ENCODE results near the gene SRGAP3.

SRGAP3 gene

DNA sequence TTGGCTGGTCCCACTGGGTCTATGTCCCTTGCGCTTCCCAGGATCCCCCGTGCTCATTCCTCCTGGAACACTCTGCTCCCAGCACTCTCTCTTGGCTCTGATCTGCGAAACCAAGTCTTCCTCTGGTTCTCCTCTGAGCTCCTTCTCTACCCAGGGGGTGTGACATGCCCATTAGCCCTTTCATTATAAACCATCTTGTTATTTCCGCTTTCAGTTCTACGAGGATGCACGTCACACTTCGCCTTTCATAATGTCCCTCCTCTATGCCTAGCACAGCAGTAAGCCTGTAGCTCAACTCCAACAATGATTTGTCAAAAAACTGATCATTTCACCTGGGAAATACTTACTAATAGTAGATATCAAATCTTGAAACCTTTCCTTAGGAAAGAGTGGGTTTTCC, 234.2 kb downstream of the SRGAP3 start:
- no peak for DNase-seq (ENCODE audit: low read depth)

DNA sequence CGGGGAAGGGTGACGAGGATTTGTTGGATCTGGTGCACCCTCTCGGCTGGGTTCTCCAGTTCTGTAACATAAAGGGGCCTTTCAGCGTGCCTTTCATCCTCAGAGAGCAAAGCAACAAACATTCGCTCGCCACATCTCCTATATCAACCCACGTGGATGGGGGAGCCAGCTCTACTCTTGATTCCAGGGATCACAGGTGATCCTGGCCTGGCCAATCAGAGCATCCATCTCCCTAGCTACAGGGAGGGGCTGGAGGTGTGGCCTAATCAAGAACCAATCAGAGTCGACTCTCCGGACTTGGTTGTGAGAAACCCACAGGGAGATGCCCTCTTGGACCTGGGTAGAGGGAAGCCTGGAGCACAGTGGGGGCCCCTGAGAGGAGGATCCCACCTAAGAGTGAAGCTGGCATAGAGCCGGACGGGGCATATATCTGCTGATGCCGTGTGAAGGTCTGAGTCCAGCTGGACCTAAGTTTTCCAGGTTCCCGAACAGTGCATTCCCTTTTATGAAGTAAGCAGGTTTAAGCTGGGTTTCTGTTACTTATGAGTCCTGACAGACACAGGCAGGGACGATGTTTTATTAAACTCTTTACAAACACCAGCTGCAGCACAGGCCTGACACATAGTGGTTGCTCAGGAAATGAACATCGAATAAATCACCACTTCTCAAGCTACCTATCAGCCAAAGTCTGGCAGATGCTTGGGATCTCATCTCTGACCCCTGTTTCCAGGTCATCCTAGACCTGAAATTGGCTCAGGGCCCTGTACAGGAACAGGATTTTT, 235.5 kb downstream of the SRGAP3 start:
- no peak for DNase-seq (ENCODE audit: low read depth)

DNA sequence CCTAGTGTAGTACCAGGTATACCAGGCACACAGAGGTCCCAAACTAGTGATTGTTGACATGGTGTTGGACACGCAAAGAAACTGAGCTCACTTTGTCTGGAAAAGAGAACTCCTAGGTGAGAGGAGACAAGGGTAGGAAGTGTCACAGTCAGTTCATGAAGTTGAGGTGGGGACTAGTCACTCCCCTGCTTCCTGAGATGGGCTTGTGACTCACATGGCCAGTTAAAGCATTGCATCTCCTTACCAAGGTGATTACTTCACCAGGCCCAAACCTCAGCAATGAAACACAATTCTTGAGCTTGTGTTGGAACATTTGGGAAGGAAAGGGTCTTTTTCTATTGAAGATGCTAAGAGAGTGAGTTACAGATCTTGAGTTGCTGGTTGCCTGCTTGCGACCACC, 236.9 kb downstream of the SRGAP3 start:
- DNase-seq (ENCODE audit: low read depth), result no peak

DNA sequence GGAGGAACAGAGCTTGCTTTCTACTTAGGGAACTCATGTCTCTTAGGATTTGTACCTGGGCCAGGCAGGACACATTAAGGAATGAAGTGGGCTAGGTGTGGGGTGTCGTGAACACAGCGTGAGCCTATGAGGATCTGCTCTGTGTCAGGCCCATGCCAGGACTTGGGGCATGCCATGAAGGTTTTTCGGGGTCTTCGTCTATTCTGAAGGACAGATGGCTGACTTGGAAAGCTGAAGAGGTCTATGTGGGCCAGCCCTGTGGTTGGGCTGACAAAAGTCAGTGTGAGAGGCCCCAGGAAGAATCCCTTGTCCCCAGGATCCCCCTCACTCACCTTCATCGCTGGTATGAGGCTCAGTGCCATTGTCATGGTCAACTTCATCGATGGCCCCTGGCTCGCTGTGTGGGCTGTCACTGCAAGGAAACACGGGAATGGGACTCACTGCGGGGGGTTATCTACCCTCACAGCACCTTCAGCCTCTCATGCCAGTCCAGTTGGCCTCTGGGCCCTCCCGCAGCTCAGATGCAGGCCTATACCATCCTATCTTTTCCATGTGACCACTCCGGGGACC, 239.4 kb downstream of the SRGAP3 start:
- DNase-seq (ENCODE audit: low read depth), result no peak

DNA sequence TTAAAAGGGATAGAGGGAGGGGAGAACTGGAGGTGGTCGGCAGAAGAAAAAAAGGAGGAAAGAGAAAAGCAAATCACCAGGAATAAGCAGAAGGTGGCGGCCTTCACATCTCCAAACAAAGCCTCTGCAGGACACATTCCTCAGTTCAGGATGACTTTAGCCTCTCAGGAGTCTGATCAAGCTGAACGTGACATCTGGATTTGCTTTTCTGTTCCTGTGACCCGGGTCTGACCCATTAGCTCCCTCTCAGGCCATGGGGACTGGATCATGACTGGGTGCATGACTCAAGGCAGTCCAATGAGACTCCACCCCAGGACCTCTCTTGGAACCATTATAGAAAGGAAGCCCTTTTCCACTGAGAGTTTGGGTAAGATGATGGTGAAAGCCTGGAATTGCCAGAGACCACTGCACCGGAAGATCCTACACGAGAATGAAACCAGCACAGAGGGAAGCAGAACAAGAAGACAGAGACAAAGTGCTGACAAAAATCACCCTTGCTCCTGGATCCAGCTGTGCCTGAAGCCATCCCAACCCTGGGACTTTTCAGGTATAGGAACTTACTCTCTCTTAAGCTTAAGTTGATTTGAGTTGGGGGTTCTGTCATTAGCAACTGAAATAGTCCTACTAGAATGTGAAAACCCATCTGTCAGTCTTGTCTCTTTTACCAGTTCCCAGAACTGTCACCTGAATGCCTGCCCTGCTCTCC, 240.7 kb downstream of the SRGAP3 start:
- peak; percentile 51 for DNase-seq (ENCODE audit: low read depth)

DNA sequence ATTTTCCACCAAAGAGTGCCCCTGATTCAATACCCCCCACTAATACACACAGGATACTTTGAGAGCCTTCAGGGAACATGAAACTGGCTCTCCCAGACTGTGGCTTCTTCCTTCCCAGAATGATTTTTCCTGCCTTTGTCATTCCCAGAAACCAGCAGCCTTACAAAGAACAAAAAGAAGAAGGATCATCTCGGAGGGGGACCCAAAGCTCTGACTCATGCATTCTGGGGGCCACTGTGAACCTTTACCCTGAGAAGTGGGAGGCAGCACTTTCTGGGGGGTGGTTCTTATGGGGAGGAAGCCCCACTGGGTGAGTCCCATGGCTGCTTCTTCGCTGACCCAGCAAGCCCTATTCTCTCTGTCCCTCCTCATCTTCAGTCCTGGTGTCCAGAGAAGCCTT, 241.5 kb downstream of the SRGAP3 start:
- no peak for DNase-seq (ENCODE audit: low read depth)

DNA sequence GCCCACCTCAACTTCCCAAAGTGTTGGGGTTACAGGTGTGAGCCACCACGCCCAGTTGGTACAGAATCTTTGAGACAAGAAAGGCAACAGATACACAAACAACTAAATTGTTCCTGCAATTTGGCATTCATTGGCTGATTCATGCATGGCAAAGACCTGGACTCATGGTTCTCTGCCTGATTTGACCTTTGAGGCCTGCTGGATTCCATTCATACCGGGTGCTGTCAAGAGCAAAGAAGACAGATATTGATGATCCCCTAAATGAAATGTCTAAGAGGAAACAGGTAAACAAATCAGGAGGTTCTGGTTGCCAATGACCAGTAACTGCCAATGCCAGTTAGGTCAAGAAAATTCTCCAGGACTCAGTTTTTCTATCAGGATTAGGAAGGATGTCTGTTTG, 242.2 kb downstream of the SRGAP3 start:
- DNase-seq (ENCODE audit: low read depth), result no peak

DNA sequence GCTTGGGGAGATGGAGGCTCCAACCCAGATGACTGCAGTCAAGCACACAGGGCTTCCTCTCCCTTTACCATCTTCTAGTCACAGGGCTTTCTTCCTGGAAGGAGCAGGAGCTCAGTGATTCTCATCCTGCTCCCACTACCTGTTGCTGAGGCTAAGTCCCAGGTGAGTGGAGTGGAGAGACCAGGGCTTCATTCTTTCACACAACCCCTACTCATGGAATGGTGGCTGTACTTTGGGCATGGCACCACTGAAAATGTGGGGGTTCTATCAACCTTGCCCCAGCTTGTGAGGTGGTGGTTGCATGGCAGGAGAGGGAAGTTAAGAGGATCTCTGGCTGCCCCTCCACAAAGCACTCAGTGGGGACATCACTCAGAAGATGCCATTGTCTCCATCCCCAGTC, 249.4 kb downstream of the SRGAP3 start:
- DNase-seq (ENCODE audit: low read depth), result no peak

DNA sequence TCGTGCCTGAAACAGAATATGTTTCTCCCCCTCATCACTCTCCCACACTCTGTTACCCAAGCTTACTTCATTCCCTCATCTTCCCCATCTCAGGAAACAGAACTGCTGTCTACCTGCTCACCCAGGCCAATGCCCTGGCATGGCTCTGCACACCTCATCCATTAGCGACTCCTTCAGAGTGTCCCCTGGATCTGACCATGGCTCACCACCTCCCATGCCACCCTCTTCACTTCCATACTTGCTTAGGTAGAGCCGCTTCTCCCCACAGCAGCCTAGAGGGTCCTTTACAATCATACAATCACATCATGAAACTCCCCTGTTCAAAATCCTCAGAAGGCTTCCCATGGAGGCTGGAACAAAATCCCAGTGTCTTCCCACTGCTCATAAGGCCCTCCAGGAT, 252.3 kb downstream of the SRGAP3 start:
- no peak for DNase-seq (ENCODE audit: low read depth)

DNA sequence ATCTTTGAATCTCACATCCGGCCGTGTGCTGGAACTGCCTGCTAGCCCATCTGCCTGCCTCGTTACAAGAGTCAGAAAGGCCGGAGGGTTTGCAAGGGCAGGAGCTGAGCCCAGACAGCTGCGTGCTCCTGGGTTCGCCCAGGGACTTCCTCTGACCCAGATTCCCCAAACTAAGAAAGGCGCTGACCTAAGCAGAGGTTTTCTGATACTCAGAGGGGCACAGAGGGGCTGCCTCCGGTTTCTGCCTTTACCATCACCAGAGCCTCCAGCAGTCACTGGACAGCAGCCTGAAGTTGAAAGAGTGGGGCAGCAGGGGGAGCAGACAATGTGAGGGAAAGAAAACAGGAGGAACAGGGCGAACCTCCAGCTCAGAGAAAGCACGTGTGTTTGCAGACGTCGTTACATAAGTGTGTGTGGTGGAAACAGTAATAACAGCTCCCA, 252.7 kb downstream of the SRGAP3 start:
- DNase-seq (ENCODE audit: low read depth), result peak; percentile 22

DNA sequence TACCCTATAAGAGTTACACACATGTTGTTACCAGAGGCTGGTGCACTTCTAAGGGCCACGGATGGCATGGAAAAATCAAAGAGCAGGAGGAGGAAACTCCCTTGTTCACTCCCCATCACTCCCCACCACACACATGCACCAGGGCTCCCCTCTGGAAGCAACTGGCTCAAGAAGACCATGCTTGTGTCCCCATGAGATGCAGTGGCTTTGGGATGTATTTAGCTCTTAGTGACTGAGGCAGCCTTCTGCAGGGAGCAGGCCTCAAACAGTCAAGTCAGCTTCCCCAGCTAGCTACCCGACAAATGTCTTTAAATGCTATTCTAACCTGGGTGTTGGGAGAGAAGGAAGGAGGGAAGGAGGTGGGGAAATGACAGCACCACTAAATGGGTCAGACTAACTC, 253.2 kb downstream of the SRGAP3 start:
- DNase-seq (ENCODE audit: low read depth), result no peak

DNA sequence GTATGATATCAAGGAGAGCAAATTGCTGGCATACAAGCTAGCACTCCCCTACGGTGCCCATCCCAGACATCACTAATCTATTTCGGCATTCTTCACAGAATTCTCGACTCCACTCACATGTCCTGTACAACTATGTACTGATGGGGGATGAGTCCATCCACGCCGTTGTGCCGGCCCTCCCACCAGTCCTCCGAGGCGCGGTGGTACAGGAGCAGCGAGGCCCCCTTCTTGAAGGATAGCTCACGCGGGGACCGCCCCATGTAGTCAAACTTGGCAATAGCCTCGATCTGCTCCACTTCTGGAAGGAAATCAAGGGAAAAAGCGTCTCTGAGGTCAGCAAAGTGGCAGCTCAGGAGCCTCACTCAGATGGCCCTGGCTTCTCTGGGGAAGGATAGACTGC, 255.2 kb downstream of the SRGAP3 start:
- DNase-seq (ENCODE audit: low read depth), result no peak

DNA sequence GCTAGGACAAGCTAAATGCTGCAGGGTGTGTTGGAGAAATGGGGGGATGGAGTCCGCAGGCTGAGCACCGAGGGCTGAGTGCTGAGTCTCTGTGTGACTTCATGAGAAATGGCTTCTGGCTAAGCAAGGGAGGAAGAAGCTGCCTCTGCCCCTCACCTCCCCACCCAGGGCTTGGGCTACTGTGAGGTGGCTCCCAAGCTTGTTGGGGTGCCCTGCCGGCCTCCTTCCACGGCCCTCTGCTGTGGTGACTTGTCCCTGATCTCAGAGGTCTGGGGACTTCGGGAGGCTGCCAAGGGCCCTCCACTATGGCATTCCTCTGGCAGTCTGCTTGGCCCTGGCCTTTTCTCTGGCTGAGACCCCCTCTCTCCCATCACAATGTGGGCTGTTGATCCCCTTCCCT, 256.1 kb downstream of the SRGAP3 start:
- no peak for DNase-seq (ENCODE audit: low read depth)

DNA sequence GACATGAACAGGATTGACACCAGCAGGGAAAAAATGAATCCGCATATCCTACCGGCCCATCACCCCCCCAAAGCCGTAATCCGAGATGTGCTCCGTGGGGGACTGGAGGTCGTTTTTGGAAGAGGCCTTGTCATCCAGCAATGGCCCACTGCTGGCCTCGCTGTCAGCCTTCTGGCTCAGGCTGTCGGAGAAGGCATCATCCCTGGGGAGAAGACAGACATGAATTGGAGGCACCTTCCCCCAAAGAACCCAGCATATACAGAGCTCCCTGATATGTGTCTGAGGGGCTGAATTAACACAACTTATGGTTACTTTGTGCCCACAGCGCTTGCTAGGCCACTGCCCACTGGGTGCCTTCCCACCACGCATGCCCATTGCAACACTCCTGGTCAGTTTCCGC, 256.6 kb downstream of the SRGAP3 start:
- DNase-seq (ENCODE audit: low read depth), result no peak

DNA sequence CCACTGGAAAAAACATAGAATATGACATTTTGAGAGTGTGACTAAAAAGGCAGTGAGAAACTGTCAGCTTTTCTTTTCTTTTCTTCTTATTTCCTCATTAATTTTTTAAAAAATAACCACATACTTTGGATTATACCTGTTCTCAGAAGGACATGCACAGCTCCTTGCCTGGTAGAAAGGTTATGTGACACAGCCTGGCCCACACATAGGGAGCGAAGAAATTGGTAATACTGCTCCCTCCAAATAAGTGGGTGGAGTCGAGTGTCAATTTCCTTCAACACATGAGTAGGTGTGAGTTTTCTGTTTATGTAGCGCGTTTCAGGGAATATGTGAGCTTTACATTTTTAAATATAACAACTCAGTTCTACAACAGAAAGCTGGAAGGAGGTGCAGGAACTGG, 257.2 kb downstream of the SRGAP3 start:
- DNase-seq (ENCODE audit: low read depth), result no peak

DNA sequence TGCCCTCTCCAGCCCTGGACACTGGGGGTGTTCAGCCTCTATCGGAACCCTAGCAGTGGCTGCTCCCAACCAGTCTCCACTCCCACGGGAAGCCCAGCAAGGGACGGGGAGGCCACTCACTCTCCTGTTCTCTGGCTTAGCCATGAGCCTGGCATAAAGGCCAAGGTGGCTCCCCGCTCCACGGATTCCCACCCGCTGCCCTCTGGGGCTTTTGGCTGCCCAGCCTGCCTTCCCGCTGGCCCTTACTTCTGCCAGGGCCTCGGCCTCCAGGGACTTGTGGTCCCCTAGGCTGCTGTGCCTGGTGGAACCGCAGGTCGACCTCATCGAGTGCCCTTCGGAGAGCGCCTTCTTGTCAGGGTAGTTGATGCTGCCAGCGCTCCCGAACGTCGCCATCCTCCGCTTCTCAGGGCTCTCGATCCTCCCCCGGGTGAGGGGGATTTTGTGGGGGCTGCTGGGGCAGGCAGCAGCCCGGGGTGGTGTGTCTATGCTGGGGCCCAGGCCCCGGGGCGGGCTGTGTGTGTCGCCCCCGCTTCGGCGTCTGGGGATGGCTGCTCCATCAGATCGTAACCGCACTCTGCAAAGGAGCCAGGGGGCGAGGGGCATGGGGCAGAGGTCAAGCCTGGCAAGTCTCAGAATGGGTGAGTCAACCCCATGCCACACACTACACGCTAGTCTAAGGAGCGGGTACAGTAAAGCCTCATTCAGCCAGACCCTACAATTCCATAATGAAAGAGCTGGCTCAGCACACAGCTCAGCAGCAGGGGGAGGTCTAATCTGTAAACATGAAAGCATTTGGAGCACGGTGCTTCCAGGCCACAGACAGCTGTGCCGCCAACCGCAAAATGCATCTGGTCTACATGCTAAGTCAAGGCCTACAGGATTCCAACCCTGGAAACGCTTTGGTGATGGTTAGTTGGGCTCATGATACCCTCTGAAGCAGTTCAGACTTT, 258.9 kb downstream of the SRGAP3 start:
- peak; percentile 40 for DNase-seq (ENCODE audit: low read depth)

DNA sequence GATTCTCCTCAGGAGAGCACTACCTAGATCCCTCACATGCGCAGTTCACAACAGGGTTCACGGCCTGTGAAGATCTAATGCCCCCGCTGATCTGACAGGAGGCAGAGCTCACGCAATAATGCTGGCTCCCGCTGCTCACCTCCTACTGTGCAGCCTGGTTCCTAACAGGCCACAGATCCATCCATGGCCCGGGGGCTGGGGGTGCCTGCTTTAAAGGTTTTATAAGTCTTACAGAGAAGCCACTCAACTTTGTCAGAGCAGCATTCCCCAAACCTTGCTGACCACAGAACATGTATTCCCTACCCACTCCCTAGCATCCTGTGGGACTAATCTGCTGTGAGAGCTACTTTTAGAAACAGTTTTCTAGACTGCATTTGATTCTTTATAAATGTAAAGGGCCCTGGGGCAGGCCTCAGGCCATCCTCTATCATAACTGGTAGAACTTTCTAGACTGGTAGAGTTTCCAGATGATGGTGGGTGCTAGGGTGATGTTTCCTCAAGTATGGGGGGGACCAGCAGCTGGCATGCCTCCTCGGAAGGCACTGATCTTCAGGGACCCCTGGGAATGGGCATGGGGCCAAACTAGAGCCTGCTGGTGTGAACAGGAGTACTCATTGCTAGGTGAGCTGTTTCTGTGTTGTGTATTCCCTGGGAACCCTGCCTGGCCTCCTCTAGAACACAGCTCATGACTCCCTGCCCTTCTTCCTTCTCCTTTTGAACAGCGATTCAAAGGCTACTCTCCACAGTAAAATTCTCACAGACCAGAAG, 260.5 kb downstream of the SRGAP3 start:
- DNase-seq (ENCODE audit: low read depth), result no peak

DNA sequence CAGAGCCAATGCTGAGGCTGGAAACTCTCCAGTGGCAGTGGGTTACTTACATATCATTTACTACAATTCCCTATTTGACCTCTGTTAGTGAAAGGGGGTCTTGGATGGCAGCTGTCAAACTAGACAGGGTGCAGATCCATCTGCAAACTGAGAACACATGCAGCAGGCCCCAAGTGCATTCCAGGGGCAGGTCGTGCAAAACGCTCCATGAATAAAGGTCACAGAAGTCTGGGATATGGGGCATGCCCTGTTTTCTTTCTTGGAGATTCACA, 261.1 kb downstream of the SRGAP3 start:
- DNase-seq (ENCODE audit: low read depth), result no peak

DNA sequence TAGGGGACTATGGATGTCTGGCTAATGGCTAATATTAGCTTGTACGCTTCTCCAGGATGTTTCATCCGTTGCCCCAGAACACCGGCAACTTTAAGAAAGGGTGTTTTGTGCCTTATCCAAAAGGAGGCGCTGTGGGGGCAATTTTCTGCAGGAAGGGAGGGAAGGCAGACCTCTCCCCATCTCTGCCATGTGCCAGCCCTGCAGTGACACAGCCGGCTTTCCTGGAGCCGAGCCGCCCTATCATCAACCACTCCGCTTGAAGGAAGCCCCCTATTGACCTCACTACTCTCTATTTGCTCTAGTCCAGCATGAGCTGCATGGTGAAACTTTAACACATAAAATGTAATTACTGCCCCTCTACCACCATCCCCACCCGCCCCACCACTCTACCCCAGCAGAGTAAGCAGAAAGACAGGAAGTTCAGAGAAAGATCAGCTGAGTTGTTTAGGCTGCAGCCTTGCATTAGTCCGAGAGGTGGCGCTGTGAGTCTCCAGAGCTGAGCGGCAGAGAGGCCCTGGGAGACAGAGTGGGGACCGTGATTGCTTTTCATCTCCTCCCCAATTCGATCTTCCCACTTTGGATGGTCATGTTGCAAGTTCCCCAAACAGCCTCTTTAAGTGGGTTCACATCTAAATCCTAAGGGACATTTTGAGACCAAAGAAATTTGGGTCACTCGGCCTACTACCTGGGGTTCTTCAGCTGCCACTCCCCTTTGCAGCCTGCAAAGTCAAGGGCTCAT, 261.6 kb downstream of the SRGAP3 start:
- no peak for DNase-seq (ENCODE audit: low read depth)

DNA sequence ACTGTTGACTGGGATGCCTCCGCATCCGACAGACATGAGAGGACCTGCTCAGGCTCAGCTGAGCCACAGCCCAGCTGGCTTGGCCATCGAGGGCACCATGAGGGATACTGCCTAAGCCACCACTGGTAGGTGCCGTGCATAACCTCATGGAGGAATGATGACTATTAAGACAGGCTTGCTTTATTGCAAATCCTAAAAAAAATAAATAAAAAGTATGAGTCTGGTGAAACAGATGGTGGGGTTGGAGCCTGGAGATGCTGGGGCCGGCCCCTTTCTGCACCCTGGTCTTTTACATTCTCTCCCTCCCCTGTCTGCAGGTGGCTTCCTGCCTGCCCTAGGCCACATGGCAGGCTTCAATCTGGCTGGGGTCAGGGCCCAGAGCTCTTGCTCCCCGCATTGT, 262.2 kb downstream of the SRGAP3 start:
- DNase-seq (ENCODE audit: low read depth), result no peak

DNA sequence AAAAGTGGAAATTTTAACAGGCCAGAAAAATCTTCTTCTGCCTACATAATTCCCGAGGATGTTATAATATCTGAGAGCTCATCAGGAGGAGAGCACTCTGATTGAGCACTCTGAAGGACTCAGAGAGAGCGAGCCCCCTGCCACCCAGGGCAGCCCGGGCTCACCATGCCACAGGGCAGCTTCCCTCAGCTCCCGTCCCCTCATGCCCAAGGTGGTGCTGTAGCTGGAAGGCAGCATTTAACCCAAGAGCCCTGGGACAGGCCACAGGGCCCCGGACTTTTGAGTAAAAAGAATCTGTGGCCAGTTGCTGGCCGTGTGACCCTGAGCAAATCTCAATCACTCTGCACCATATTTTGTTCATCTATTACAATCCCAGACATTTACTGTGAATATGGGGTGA, 262.7 kb downstream of the SRGAP3 start:
- DNase-seq (ENCODE audit: low read depth), result no peak
